GM21528 (cell line): ENCODE measurements around the gene PRRX2.
"Not testable (repeated sequence)": the region's sequence is repeated elsewhere in the genome, so short reads cannot be mapped to it uniquely, and the experiment has no call there.

Experiments used
- ATAC-seq: cut with Tn5 transposase; IDR thresholded peaks from one replicate; pipeline ENCODE4 v1.9.1; 2021; ENCODE audit warnings: mild to moderate bottlenecking, moderate library complexity; ENCODE audit not compliant: unreplicated experiment, low FRiP score

The PRRX2 gene

GRCh38 chr9:129649726-129650679, 15.4 kb upstream of the PRRX2 start:
- ATAC-seq, result no peak

- ATAC-seq, result no peak
Measured at GRCh38 chr9:129650680-129651235, 14.7 kb upstream of the PRRX2 start.

GRCh38 chr9:129653823-129654553, 11.5 kb upstream of the PRRX2 start:
- ATAC-seq, result no peak

- no peak for ATAC-seq
Measured at GRCh38 chr9:129654554-129655040, 10.8 kb upstream of the PRRX2 start.

GRCh38 chr9:129655154-129655553, 10.3 kb upstream of the PRRX2 start:
- no peak for ATAC-seq

- no peak for ATAC-seq
Measured at GRCh38 chr9:129655696-129656095, 9.8 kb upstream of the PRRX2 start.

GRCh38 chr9:129656795-129657390, 8.6 kb upstream of the PRRX2 start:
- no peak for ATAC-seq

GRCh38 chr9:129661029-129661428, 4.4 kb upstream of the PRRX2 start:
- ATAC-seq, result no peak

- not testable (repeated sequence) for ATAC-seq
Measured at GRCh38 chr9:129662239-129662638, 3.2 kb upstream of the PRRX2 start.

- ATAC-seq, result no peak
Measured at GRCh38 chr9:129664746-129665388, 580 bp upstream of the PRRX2 start.

- ATAC-seq, result no peak
Measured at GRCh38 chr9:129665814-129666520, 520 bp downstream of the PRRX2 start.

- no peak for ATAC-seq
Measured at GRCh38 chr9:129666575-129666974, 1.1 kb downstream of the PRRX2 start.

GRCh38 chr9:129667378-129667777, 1.9 kb downstream of the PRRX2 start:
- ATAC-seq, result no peak

- no peak for ATAC-seq
Measured at GRCh38 chr9:129667850-129668249, 2.4 kb downstream of the PRRX2 start.

- no peak for ATAC-seq
Measured at GRCh38 chr9:129669141-129669718, 3.8 kb downstream of the PRRX2 start.

- no peak for ATAC-seq
Measured at GRCh38 chr9:129669946-129670345, 4.5 kb downstream of the PRRX2 start.

- ATAC-seq, result no peak
Measured at GRCh38 chr9:129671065-129671464, 5.6 kb downstream of the PRRX2 start.

GRCh38 chr9:129671519-129671918, 6.1 kb downstream of the PRRX2 start:
- ATAC-seq, result no peak

GRCh38 chr9:129672702-129673101, 7.3 kb downstream of the PRRX2 start:
- no peak for ATAC-seq
